Lower lobe of right lung (tissue), 2 donors: ENCODE results near the gene SOX5. TPM values are rescaled to one million over a fixed set of nuclear protein-coding genes. Genes with fewer than 3 reads are reported as not detected.

Source experiments
- ATAC-seq, 2 donors: fragments of 200-7000 bp; cut with Tn5 transposase; one replicate each; pipeline ENCODE4 v1.9.1; 2020 to 2022; ENCODE audit warnings: mild to moderate bottlenecking in 2 of 2, moderate library complexity in 2 of 2
- DNase-seq: peaks from one replicate; pipeline ENCODE4 v3.0.0-alpha.2; 2020
- H3K27ac ChIP-seq: fragments of 200-600 bp; one replicate; pipeline ENCODE4 v1.8.0; 2022
- H3K27me3 ChIP-seq: fragments of 200-600 bp; one replicate; pipeline ENCODE4 v1.8.0; 2022; ENCODE audit warnings: low read depth
- H3K36me3 ChIP-seq: fragments of 200-600 bp; one replicate; pipeline ENCODE4 v1.8.0; 2022; ENCODE audit warnings: mild to moderate bottlenecking
- H3K4me1 ChIP-seq: fragments of 200-600 bp; one replicate; pipeline ENCODE4 v1.8.0; 2022
- H3K4me3 ChIP-seq: fragments of 200-600 bp; one replicate; pipeline ENCODE4 v1.8.0; 2022; ENCODE audit warnings: mild to moderate bottlenecking
- H3K9me3 ChIP-seq: fragments of 200-600 bp; one replicate; pipeline ENCODE4 v1.8.0; 2022
- CTCF ChIP-seq: fragments of 200-600 bp; IDR thresholded peaks from one replicate; pipeline ENCODE4 v1.8.0; 2022; ENCODE audit warnings: antibody characterized with exemption, mild to moderate bottlenecking
- intact Hi-C: fragments of 100-400 bp; cut with DNase I; formaldehyde crosslinking; loops from one replicate; pipeline ENCODE4 v1.11.0; 2022
- total RNA-seq: library from RNA; stranded (reverse); fragmentation: NEBNext Ultra II Directional; extraction: Animal tissue kit (Norgen Biotek cat#: 25700); gene quantifications from one replicate; pipeline ENCODE4 v1.2.1, GENCODE V29; 2021
- donor health status: DM: no; HTN: yes; CAD: no; lungs with severe emphysema.

Gene SOX5
- total RNA-seq, 1 donor from 2014 or later: 14.0 TPM

- no peaks in the 10 kb centered on the region for H3K9me3 ChIP-seq
- H3K36me3 ChIP-seq: no peaks in the 10 kb centered on the region
- no peak for TF ChIP-seq CTCF
- DNase-seq (no peak), ATAC-seq (no peak)
- intact Hi-C loops: no loop called here
- no peak overlapping the region for H3K4me3 ChIP-seq
- H3K27me3 ChIP-seq: no peaks in the 10 kb centered on the region
- no peak overlapping the region for H3K27ac ChIP-seq
- no peaks in the 10 kb centered on the region for H3K4me1 ChIP-seq
Observed at GRCh38 chr12:23911574-23911973, 37.9 kb downstream of the SOX5 start.

DNA sequence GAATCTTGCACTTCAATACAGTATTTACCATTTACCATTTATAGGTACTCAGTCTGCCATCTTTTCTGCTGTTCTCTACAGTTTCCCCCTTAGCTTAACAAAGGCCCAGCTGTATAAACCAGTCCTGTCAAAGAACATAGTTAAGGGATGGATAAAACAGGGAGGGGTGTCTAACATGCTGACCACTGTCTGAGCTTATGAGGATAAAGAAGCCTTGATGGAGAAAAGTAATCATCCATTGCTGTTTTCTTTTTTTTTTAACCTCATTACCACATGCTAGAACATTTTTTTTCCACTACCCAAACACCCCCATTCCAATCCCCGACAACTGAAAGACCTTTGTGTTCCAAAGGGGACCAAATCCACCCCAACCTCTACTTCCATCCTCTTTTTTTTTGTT is 39.9 kb downstream of the SOX5 start:
- DNase-seq (no peak), ATAC-seq (no peak)
- Histone ChIP-seq H3K27me3 (no peaks in the 10 kb centered on the region), H3K4me1 (no peaks in the 10 kb centered on the region), H3K27ac (no peak overlapping the region), H3K4me3 (no peak overlapping the region), H3K9me3 (no peaks in the 10 kb centered on the region), H3K36me3 (no peaks in the 10 kb centered on the region)
- TF ChIP-seq CTCF: no peak
- intact Hi-C loops: no loop called here

GRCh38 chr12:23906329-23906728 is 43.1 kb downstream of the SOX5 start:
- DNase-seq: no peak
- no peak for ATAC-seq
- Histone ChIP-seq H3K4me3 (no peak overlapping the region), H3K27ac (no peak overlapping the region), H3K27me3 (no peaks in the 10 kb centered on the region), H3K4me1 (no peaks in the 10 kb centered on the region), H3K9me3 (no peaks in the 10 kb centered on the region), H3K36me3 (no peaks in the 10 kb centered on the region)
- TF ChIP-seq CTCF: no peak
- intact Hi-C loops: no loop called here

- H3K27ac ChIP-seq: no peak overlapping the region
- H3K9me3 ChIP-seq: no peaks in the 10 kb centered on the region
- H3K27me3 ChIP-seq: no peaks in the 10 kb centered on the region
- ATAC-seq: no peak
- no peak overlapping the region for H3K4me3 ChIP-seq
- intact Hi-C loops: no loop called here
- no peaks in the 10 kb centered on the region for H3K4me1 ChIP-seq
- DNase-seq: no peak
- TF ChIP-seq CTCF: no peak
- H3K36me3 ChIP-seq: no peaks in the 10 kb centered on the region
Observed at GRCh38 chr12:23899434-23899833, 50.0 kb downstream of the SOX5 start.

- no peak for TF ChIP-seq CTCF
- no peak for ATAC-seq
- no peak overlapping the region for H3K27ac ChIP-seq
Observed at GRCh38 chr12:23898121-23898520, 51.3 kb downstream of the SOX5 start.

GRCh38 chr12:23895792-23896218 is 53.7 kb downstream of the SOX5 start:
- H3K4me3 ChIP-seq: no peak overlapping the region

More at GRCh38 chr12:23898121-23898520, 51.3 kb downstream of the SOX5 start:
- H3K9me3 ChIP-seq: no peaks in the 10 kb centered on the region
- H3K4me3 ChIP-seq: no peak overlapping the region
- H3K27me3 ChIP-seq: no peaks in the 10 kb centered on the region
- no peaks in the 10 kb centered on the region for H3K36me3 ChIP-seq
- no peaks in the 10 kb centered on the region for H3K4me1 ChIP-seq
- intact Hi-C loops: no loop called here
- no peak for DNase-seq

More at GRCh38 chr12:23895792-23896218, 53.7 kb downstream of the SOX5 start:
- TF ChIP-seq CTCF: no peak
- DNase-seq (no peak), ATAC-seq (no peak)
- H3K9me3 ChIP-seq: no peaks in the 10 kb centered on the region
- no peaks in the 10 kb centered on the region for H3K27me3 ChIP-seq
- intact Hi-C loops: no loop called here
- H3K4me1 ChIP-seq: no peaks in the 10 kb centered on the region
- no peak overlapping the region for H3K27ac ChIP-seq
- no peaks in the 10 kb centered on the region for H3K36me3 ChIP-seq
